Omental fat pad (tissue), 4 donors: ENCODE results near the gene ETV6. TPM values are rescaled to one million over a fixed set of nuclear protein-coding genes. Genes with fewer than 3 reads are reported as not detected.

ENCODE experiments used
- ATAC-seq: fragments of 150-250 bp; one replicate; pipeline ENCODE4 v1.9.1; 2016; ENCODE audit warnings: mild to moderate bottlenecking, moderate library complexity; ENCODE audit not compliant: low FRiP score
- DNase-seq: peaks from one replicate; pipeline ENCODE4 v3.0.0-alpha.2; 2019; ENCODE audit warnings: low spot score
- CTCF ChIP-seq, 3 donors: fragments of 450-650 bp; IDR thresholded peaks; one replicate each; pipeline ENCODE4 v1.5.1; 2016 to 2017; ENCODE audit warnings: antibody characterized with exemption in 3 of 3, mild to moderate bottlenecking in 3 of 3, moderate library complexity in 2 of 3
- total RNA-seq, 4 donors: library from RNA; depleted of rRNA; stranded (reverse); fragments of >200 nt; gene quantifications; one replicate each; pipeline ENCODE4 v1.1.0, GENCODE V29; 2016

Gene ETV6
- total RNA-seq, 4 donors from 2014 or later: 9.3 to 28.2 (median 17.6) TPM

GRCh38 chr12:11769723-11770514 is 120.4 kb downstream of the ETV6 start:
- ATAC-seq (no peak), DNase-seq (no peak)
- TF ChIP-seq CTCF (IDR thresholded peaks at IDR 0.05): no peak

- DNase-seq (no peak), ATAC-seq (no peak)
These were observed 121.9 kb downstream of the ETV6 start for GRCh38 chr12:11771356-11771755.

GRCh38 chr12:11771895-11772502 is 122.5 kb downstream of the ETV6 start:
- no peak for TF ChIP-seq CTCF (IDR thresholded peaks at IDR 0.05)
- no peak for DNase-seq
- no peak for ATAC-seq

More at GRCh38 chr12:11771356-11771755, 121.9 kb downstream of the ETV6 start:
- no peak for TF ChIP-seq CTCF (IDR thresholded peaks at IDR 0.05)

- DNase-seq (no peak), ATAC-seq (no peak)
- no peak for TF ChIP-seq CTCF (IDR thresholded peaks at IDR 0.05)
These were observed 124.6 kb downstream of the ETV6 start for GRCh38 chr12:11773889-11774677.

- TF ChIP-seq CTCF (IDR thresholded peaks at IDR 0.05): no peak
- no peak for ATAC-seq
- DNase-seq: no peak
These were observed 125.3 kb downstream of the ETV6 start for GRCh38 chr12:11774821-11775220.

GRCh38 chr12:11776316-11776715 is 126.8 kb downstream of the ETV6 start:
- DNase-seq (no peak), ATAC-seq (no peak)
- no peak for TF ChIP-seq CTCF (IDR thresholded peaks at IDR 0.05)
